Breast epithelium (tissue), 4 donors: ENCODE results near the gene PTPN3. TPM values are rescaled to one million over a fixed set of nuclear protein-coding genes. Genes with fewer than 3 reads are reported as not detected.

ENCODE experiments used
- DNase-seq, 2 donors: peaks; one replicate each; pipeline ENCODE4 v3.0.0-alpha.2; 2019; ENCODE audit warnings: low spot score in 2 of 2
- H3K27ac ChIP-seq, 2 donors: fragments of 200-600 bp; sonication (generic) in 1 of 2; one replicate each; pipeline ENCODE4 v1.5.1; 2016 to 2019; ENCODE audit warnings: mild to moderate bottlenecking in 1 of 2
- H3K27me3 ChIP-seq, 2 donors: fragments of 200-600 bp; sonication (generic) in 1 of 2; one replicate each; pipeline versions ENCODE4 v1.5.1 to v1.6.0; 2017 to 2019; ENCODE audit warnings: control low read depth in 1 of 2, mild to moderate bottlenecking in 1 of 2
- H3K36me3 ChIP-seq: fragments of 200-600 bp; one replicate; pipeline ENCODE4 v1.5.1; 2019
- H3K4me1 ChIP-seq, 2 donors: fragments of 200-600 bp; sonication (generic); one replicate each; pipeline ENCODE4 v1.5.1; 2016 to 2019; ENCODE audit warnings: control low read depth in 1 of 2
- H3K4me3 ChIP-seq, 3 donors: fragments of 200-600 bp; sonication (generic); 1 replicate in 2 of 3; 2 replicates in 1 of 3; pipeline ENCODE4 v1.5.1; 2016 to 2019; ENCODE audit warnings: mild to moderate bottlenecking in 3 of 3, moderate library complexity in 2 of 3
- H3K9me3 ChIP-seq, 2 donors: fragments of 200-600 bp; sonication (generic) in 1 of 2; one replicate each; pipeline ENCODE4 v1.5.1; 2016 to 2019; ENCODE audit warnings: control low read depth in 1 of 2
- CTCF ChIP-seq, 3 donors: fragments of 450-650 bp; IDR thresholded peaks; one replicate each; pipeline ENCODE4 v1.5.1; 2016 to 2017; ENCODE audit warnings: antibody characterized with exemption in 3 of 3, mild to moderate bottlenecking in 3 of 3, moderate library complexity in 3 of 3
- POLR2A ChIP-seq: fragments of 450-650 bp; IDR thresholded peaks from one replicate; pipeline ENCODE4 v1.6.1; 2016; ENCODE audit warnings: antibody characterized with exemption, mild to moderate bottlenecking, moderate library complexity
- POLR2AphosphoS5 ChIP-seq, 3 donors: sonication (generic); formaldehyde crosslinking; IDR thresholded peaks; one replicate each; pipeline ENCODE4 v1.6.1; 2017; ENCODE audit warnings: antibody characterized with exemption in 3 of 3
- intact Hi-C: fragments of 100-400 bp; cut with DNase I; formaldehyde crosslinking; loops from one replicate; pipeline ENCODE4 v1.15.1; 2023; ENCODE audit warnings: low total_unique reads
- total RNA-seq, 3 donors: library from RNA; depleted of rRNA; stranded (reverse); fragments of >200 nt; gene quantifications; one replicate each; pipeline ENCODE4 v1.1.0, GENCODE V29; 2016

The PTPN3 gene
- total RNA-seq, 3 donors from 2014 or later = 4.2 to 21.2 (median 14.4) TPM

DNA sequence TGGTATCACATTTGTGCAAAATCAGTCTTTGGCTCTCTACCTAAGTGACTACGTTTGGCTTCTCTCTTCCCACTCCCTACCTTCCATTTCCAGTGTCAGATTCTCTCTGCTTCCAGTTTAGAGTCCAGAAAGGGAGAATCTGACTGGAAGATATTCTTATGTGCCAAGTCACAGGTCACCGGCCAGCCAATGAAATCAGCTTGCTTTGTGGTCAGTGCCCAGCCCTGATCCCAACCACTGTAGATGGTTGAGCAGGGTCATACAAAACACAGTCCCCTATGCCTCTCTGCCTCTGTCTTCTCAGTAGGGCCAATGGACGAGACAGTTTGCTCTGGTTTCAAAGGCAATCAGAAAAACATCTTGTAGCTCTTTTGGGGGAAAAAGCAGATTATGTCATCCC is 161.7 kb downstream of the PTPN3 start:
- H3K4me3 ChIP-seq = no peak overlapping the region
- no peaks in the 10 kb centered on the region for H3K9me3 ChIP-seq
- H3K4me1 ChIP-seq = no peaks in the 10 kb centered on the region
- peak overlapping the region in 1 of 2 donors; percentile 45 for H3K27ac ChIP-seq
- no peak for DNase-seq
- TF ChIP-seq CTCF (IDR thresholded peaks at IDR 0.05) (no peak), POLR2AphosphoS5 (IDR thresholded peaks at IDR 0.05) (no peak), POLR2A (no peak)
- intact Hi-C loops = no loop called here
- H3K27me3 ChIP-seq = no peaks in the 10 kb centered on the region
- H3K36me3 ChIP-seq = no peaks in the 10 kb centered on the region

- TF ChIP-seq POLR2A (no peak), CTCF (IDR thresholded peaks at IDR 0.05) (no peak), POLR2AphosphoS5 (IDR thresholded peaks at IDR 0.05) (no peak)
- no peaks in the 10 kb centered on the region for H3K27me3 ChIP-seq
- intact Hi-C loops = no loop called here
- H3K4me3 ChIP-seq = no peak overlapping the region
- H3K36me3 ChIP-seq = no peaks in the 10 kb centered on the region
- H3K9me3 ChIP-seq = no peaks in the 10 kb centered on the region
- H3K27ac ChIP-seq = peak overlapping the region in 1 of 2 donors; percentile 45
- no peaks in the 10 kb centered on the region for H3K4me1 ChIP-seq
- no peak for DNase-seq
Observed at GRCh38 chr9:109335929-109336328, 162.2 kb downstream of the PTPN3 start.

DNA sequence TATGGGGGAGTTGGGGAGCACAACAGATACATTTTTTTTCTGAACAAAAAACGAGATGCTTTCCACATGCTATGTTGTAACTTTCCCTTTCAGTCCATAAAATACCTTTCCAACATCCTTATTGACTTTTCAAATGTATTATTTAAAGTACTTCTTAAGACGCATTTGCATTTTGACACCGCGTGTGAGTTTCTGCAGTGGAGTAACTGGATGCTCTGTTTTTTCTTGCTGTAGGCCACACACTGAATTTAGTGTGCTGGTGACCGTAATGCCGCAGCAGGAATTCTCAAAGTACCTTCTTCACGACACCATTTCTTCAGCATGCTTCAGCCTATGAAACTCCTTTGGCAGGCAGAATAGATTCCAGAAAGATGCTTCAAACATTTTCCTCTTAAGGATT is 163.0 kb downstream of the PTPN3 start:
- intact Hi-C loops = no loop called here
- H3K4me3 ChIP-seq = no peak overlapping the region
- H3K4me1 ChIP-seq = no peaks in the 10 kb centered on the region
- no peaks in the 10 kb centered on the region for H3K27me3 ChIP-seq
- no peaks in the 10 kb centered on the region for H3K36me3 ChIP-seq
- H3K9me3 ChIP-seq = no peaks in the 10 kb centered on the region
- DNase-seq = no peak
- TF ChIP-seq POLR2AphosphoS5 (IDR thresholded peaks at IDR 0.05) = no peak
- TF ChIP-seq CTCF (IDR thresholded peaks at IDR 0.05) = no peak
- no peak for TF ChIP-seq POLR2A
- no peak overlapping the region for H3K27ac ChIP-seq

DNA sequence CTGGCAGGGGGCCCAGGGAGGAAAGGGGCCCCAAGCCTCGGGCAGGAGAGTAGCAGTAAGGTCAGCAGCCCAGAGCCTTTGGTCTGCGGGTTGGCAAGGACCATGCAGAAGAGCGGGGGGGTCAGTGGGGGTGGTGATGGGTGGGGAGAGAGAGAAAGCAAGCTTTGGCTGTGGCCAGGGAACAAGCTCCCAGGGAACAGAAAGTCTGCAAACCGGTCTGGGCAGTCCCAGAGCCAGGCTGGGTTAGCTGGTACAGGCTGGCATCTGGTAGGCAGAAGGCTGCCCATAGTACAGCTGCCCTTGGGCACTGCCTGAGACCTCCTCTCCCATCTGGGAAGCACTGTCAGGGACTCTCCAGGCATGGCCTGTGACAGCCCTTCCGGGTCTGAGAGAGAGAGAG is 166.8 kb downstream of the PTPN3 start:
- intact Hi-C loops = no loop called here
- no peak overlapping the region for H3K4me3 ChIP-seq
- no peaks in the 10 kb centered on the region for H3K27me3 ChIP-seq
- H3K27ac ChIP-seq = peak overlapping the region; percentile 78 to 84
- peak; percentile 95 to 97 for DNase-seq
- no peaks in the 10 kb centered on the region for H3K9me3 ChIP-seq
- peaks cover 0 to 4% of the 10 kb centered on the region in 2 donors for H3K4me1 ChIP-seq
- TF ChIP-seq CTCF (IDR thresholded peaks at IDR 0.05) = no peak
- peak; percentile 55 to 84 (median 67) for TF ChIP-seq POLR2AphosphoS5 (IDR thresholded peaks at IDR 0.05)
- no peak for TF ChIP-seq POLR2A
- H3K36me3 ChIP-seq = no peaks in the 10 kb centered on the region

GRCh38 chr9:109329638-109330258 is 168.4 kb downstream of the PTPN3 start:
- peaks cover 0 to 4% of the 10 kb centered on the region in 2 donors for H3K4me1 ChIP-seq
- no peak for TF ChIP-seq POLR2A
- TF ChIP-seq POLR2AphosphoS5 (IDR thresholded peaks at IDR 0.05) = no peak
- TF ChIP-seq CTCF (IDR thresholded peaks at IDR 0.05) = no peak
- intact Hi-C loops = no loop called here
- H3K36me3 ChIP-seq = no peaks in the 10 kb centered on the region
- peak; percentile 44 to 75 for DNase-seq
- peak overlapping the region; percentile 87 to 93 for H3K27ac ChIP-seq
- H3K27me3 ChIP-seq = no peaks in the 10 kb centered on the region
- no peaks in the 10 kb centered on the region for H3K9me3 ChIP-seq
- H3K4me3 ChIP-seq = peak overlapping the region in 2 of 3 donors; percentile 12 to 38
